ENCODE measurements around the gene SRP14.
A peak's percentile ranks its signal among the peaks of the same experiment; 100 is the strongest.
"Not testable (repeated sequence)": the region's sequence is repeated elsewhere in the genome, so short reads cannot be mapped to it uniquely, and the experiment has no call there.

Gene SRP14

GRCh38 chr15:40038638-40039543, at the start of gene SRP14:
SRP14 (minus strand) TSS chr15:40039181; CDS start chr15:40039116, 65 bp downstream.
- DNase-seq = peak; percentile 94

GRCh38 chr15:40087991-40088928, 49.3 kb upstream of the SRP14 start:
- no peak for DNase-seq

GRCh38 chr15:40087068-40087810, 48.3 kb upstream of the SRP14 start:
- DNase-seq = no peak

GRCh38 chr15:40085266-40085665, 46.3 kb upstream of the SRP14 start:
- DNase-seq = no peak

- no peak for DNase-seq
Measured at GRCh38 chr15:40084650-40085049, 45.7 kb upstream of the SRP14 start.

GRCh38 chr15:40082195-40082883, 43.4 kb upstream of the SRP14 start:
- no peak for DNase-seq

GRCh38 chr15:40081691-40082194, 42.8 kb upstream of the SRP14 start:
- DNase-seq = no peak

GRCh38 chr15:40080847-40081246, 41.9 kb upstream of the SRP14 start:
- DNase-seq = no peak

GRCh38 chr15:40080104-40080503, 41.1 kb upstream of the SRP14 start:
- no peak for DNase-seq

- no peak for DNase-seq
Measured at GRCh38 chr15:40079456-40079855, 40.5 kb upstream of the SRP14 start.

- DNase-seq = no peak
Measured at GRCh38 chr15:40075298-40076044, 36.5 kb upstream of the SRP14 start.

GRCh38 chr15:40074656-40075055, 35.7 kb upstream of the SRP14 start:
- DNase-seq = not testable (repeated sequence)

GRCh38 chr15:40073716-40074490, 34.9 kb upstream of the SRP14 start:
- DNase-seq = not testable (repeated sequence)

GRCh38 chr15:40072216-40072990, 33.4 kb upstream of the SRP14 start:
- DNase-seq = no peak

GRCh38 chr15:40070608-40071218, 31.7 kb upstream of the SRP14 start:
- no peak for DNase-seq

- no peak for DNase-seq
Measured at GRCh38 chr15:40070166-40070557, 31.2 kb upstream of the SRP14 start.

- no peak for DNase-seq
Measured at GRCh38 chr15:40069178-40070165, 30.5 kb upstream of the SRP14 start.

Measured in NK-92 treated with Interleukin-12 subunit alpha and Interleukin-12 subunit beta, amount 100 ng/mL, for 24 hours (cell line).